ENCODE results near the gene RXFP4.

DNA sequence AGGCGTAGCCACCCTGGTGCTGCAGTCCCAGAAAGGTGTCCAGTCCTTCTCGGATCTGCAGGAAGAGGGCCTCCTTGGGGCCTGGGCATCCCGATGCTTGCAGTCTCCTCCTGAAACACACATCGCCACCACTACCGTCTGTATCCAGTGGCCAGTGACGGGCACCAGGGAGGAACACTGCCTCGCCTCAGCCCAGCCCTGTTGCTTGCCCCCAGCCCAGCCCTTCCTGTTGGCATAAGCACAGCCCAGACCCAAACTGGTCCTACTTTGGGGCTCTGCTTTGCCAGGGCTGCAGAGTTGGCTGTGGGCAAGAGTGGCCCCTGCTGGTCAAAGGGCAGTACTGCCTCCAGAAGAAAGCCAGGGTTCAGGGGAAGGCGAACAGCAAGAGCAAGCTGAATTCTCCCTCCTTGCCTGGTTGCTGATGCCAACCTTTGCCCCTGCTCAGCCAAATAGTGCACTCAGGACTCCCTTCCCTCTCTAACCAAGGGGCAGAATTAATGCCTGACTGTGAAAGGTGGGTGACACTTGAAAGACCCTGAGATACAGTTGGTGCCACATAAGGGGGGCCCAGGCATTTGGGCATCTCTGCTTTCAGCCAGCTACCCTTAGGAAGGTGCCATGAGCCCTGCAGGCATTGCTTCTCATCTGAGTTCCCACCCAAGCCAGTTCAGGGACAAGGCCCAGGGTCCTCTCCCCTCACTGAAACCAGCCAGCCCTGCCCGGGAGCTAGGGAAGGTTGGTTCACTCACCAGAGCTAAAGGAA is 48.0 kb downstream of the RXFP4 start:
- TF ChIP-seq, protein P1, sequence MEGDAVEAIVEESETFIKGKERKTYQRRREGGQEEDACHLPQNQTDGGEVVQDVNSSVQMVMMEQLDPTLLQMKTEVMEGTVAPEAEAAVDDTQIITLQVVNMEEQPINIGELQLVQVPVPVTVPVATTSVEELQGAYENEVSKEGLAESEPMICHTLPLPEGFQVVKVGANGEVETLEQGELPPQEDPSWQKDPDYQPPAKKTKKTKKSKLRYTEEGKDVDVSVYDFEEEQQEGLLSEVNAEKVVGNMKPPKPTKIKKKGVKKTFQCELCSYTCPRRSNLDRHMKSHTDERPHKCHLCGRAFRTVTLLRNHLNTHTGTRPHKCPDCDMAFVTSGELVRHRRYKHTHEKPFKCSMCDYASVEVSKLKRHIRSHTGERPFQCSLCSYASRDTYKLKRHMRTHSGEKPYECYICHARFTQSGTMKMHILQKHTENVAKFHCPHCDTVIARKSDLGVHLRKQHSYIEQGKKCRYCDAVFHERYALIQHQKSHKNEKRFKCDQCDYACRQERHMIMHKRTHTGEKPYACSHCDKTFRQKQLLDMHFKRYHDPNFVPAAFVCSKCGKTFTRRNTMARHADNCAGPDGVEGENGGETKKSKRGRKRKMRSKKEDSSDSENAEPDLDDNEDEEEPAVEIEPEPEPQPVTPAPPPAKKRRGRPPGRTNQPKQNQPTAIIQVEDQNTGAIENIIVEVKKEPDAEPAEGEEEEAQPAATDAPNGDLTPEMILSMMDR (optimal IDR thresholded peaks at IDR 0.05 in 1 of 3, IDR thresholded peaks at IDR 0.05 in 1 of 3, conservative IDR thresholded peaks at IDR 0.05 in 1 of 3; ENCODE audit: extremely low read depth in 1 of 3, insufficient read depth in 2 of 3, low read length in 3 of 3) = peak; percentile 98
- TF ChIP-seq EZH2 (IDR thresholded peaks at IDR 0.05; ENCODE audit: low read length) = no peak

All from keratinocyte (primary cell).